GM23248 (cell line): Measurements from ENCODE around the gene RABEP2. TPM values are rescaled to one million over a fixed set of nuclear protein-coding genes. Genes with fewer than 3 reads are reported as not detected.

ENCODE experiments used
- DNase-seq: peaks from one replicate; pipeline ENCODE4 v3.0.0-alpha.2; 2015
- H2AFZ ChIP-seq: fragments of 200-600 bp; sonication (generic); 2 replicates; pipeline ENCODE4 v1.6.1; 2016; ENCODE audit warnings: antibody characterized with exemption
- H3F3A ChIP-seq: fragments of 200-600 bp; sonication (generic); 2 replicates; pipeline ENCODE4 v1.6.1; 2016; ENCODE audit warnings: mild to moderate bottlenecking, antibody characterized with exemption, mixed run types; ENCODE audit not compliant: insufficient read depth
- H3K27ac ChIP-seq: fragments of 200-600 bp; sonication (generic); 2 replicates; pipeline ENCODE4 v1.5.1; 2016; ENCODE audit warnings: mild to moderate bottlenecking
- H3K27me3 ChIP-seq: fragments of 200-600 bp; sonication (generic); replicated peaks from 2 replicates; pipeline ENCODE4 v1.6.1; 2016; ENCODE audit warnings: mild to moderate bottlenecking; ENCODE audit not compliant: insufficient read depth
- H3K36me3 ChIP-seq: fragments of 200-600 bp; sonication (generic); 2 replicates; pipeline ENCODE4 v1.6.1; 2016; ENCODE audit warnings: low read depth, mild to moderate bottlenecking
- H3K4me1 ChIP-seq: fragments of 200-600 bp; sonication (generic); 2 replicates; pipeline ENCODE4 v1.6.1; 2016; ENCODE audit warnings: mild to moderate bottlenecking; ENCODE audit not compliant: insufficient read depth
- H3K4me2 ChIP-seq: fragments of 200-600 bp; sonication (generic); one replicate; pipeline ENCODE4 v1.6.1; 2016; ENCODE audit warnings: mild to moderate bottlenecking; ENCODE audit not compliant: unreplicated experiment
- H3K4me3 ChIP-seq: fragments of 200-600 bp; sonication (generic); 2 replicates; pipeline ENCODE4 v1.5.1; 2016; ENCODE audit warnings: mild to moderate bottlenecking
- H3K79me2 ChIP-seq: fragments of 200-600 bp; sonication (generic); 2 replicates; pipeline ENCODE4 v1.6.1; 2016; ENCODE audit warnings: mild to moderate bottlenecking; ENCODE audit not compliant: insufficient read depth
- H3K9ac ChIP-seq: fragments of 200-600 bp; sonication (generic); 2 replicates; pipeline ENCODE4 v1.6.1; 2016; ENCODE audit warnings: mild to moderate bottlenecking
- H3K9me2 ChIP-seq: fragments of 200-600 bp; sonication (generic); 2 replicates; pipeline ENCODE4 v1.6.1; 2016; ENCODE audit warnings: mixed run types, mild to moderate bottlenecking, moderate library complexity; ENCODE audit not compliant: insufficient read depth
- H3K9me3 ChIP-seq: fragments of 200-600 bp; sonication (generic); one replicate; pipeline ENCODE4 v1.6.1; 2017; ENCODE audit warnings: low read depth
- H4K20me1 ChIP-seq: fragments of 200-600 bp; sonication (generic); 2 replicates; pipeline ENCODE4 v1.6.0; 2016; ENCODE audit not compliant: insufficient read depth
- EZH2 ChIP-seq: fragments of 200-600 bp; sonication (generic); IDR thresholded peaks from 2 replicates; pipeline ENCODE4 v1.6.1; 2018; ENCODE audit warnings: antibody characterized with exemption, mild to moderate bottlenecking; ENCODE audit not compliant: insufficient read depth, poor library complexity, severe bottlenecking
- EZH2phosphoT487 ChIP-seq: fragments of 200-600 bp; sonication (generic); IDR thresholded peaks from 2 replicates; pipeline ENCODE4 v1.6.1; 2018; ENCODE audit warnings: antibody characterized with exemption, moderate library complexity, mild to moderate bottlenecking, low read depth; ENCODE audit not compliant: insufficient read depth
- WGBS, 2 experiments: methylation state at CpG; one replicate each; pipeline ENCODE4 v1.1.6; 2015 to 2017; ENCODE audit warnings: low lambda C conversion rate in 2 of 2, low coverage in 1 of 2; ENCODE audit errors: missing lambda C conversion rate in 2 of 2; 5-methylcytosine and 5-hydroxymethylcytosine counted together
- in situ Hi-C: fragments of 300-500 bp; cut with MboI; formaldehyde crosslinking; loops from 2 replicates; pipeline ENCODE4 v1.15.0; 2020
- polyA plus RNA-seq: library from polyadenylated mRNA; unstranded; fragments of >200 nt; fragmentation: Nextera tagmentation; extraction: Ambion mirVana; gene quantifications from 2 replicates; pipeline ENCODE4 v1.2.1, GENCODE V29; 2016
- total RNA-seq: library from RNA; depleted of rRNA; stranded (reverse); fragments of >200 nt; shearing (Covaris generic); gene quantifications from 2 replicates; pipeline ENCODE4 v1.2.3, GENCODE V29; 2014

RABEP2 gene
- total and polyA plus RNA-seq, 2 experiments from 2014 or later: 14.0 to 53.4 TPM

DNA sequence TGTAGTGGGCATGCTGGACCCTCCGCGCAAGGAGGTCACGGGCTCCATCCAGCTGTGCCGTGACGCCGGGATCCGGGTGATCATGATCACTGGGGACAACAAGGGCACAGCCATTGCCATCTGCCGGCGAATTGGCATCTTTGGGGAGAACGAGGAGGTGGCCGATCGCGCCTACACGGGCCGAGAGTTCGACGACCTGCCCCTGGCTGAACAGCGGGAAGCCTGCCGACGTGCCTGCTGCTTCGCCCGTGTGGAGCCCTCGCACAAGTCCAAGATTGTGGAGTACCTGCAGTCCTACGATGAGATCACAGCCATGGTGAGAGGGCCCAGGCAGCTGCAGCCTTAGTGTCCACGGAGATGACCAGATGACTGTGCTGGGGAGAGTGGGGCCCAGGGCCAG is 24.4 kb downstream of the RABEP2 start:
- no peak overlapping the region for H3K9ac ChIP-seq
- H3K9me2 ChIP-seq: no peaks in the 10 kb centered on the region
- H3K36me3 ChIP-seq: no peaks in the 10 kb centered on the region
- H3K4me1 ChIP-seq: no peaks in the 10 kb centered on the region
- H3K4me2 ChIP-seq: no peak overlapping the region
- in situ Hi-C loops: no loop called here
- no peak overlapping the region for H3K27ac ChIP-seq
- no peak for DNase-seq
- no peaks in the 10 kb centered on the region for H4K20me1 ChIP-seq
- H3K79me2 ChIP-seq: no peaks in the 10 kb centered on the region
- no peaks in the 10 kb centered on the region for H3K27me3 ChIP-seq
- no peaks in the 10 kb centered on the region for H3K9me3 ChIP-seq
- TF ChIP-seq EZH2 (no peak), EZH2phosphoT487 (no peak)
- no peaks in the 10 kb centered on the region for H3F3A ChIP-seq
- 90 to 91% methylated on average over 22 to 25 of the region's 25 CpGs for WGBS, 2 experiments
- no peak overlapping the region for H2AFZ ChIP-seq
- no peak overlapping the region for H3K4me3 ChIP-seq

DNA sequence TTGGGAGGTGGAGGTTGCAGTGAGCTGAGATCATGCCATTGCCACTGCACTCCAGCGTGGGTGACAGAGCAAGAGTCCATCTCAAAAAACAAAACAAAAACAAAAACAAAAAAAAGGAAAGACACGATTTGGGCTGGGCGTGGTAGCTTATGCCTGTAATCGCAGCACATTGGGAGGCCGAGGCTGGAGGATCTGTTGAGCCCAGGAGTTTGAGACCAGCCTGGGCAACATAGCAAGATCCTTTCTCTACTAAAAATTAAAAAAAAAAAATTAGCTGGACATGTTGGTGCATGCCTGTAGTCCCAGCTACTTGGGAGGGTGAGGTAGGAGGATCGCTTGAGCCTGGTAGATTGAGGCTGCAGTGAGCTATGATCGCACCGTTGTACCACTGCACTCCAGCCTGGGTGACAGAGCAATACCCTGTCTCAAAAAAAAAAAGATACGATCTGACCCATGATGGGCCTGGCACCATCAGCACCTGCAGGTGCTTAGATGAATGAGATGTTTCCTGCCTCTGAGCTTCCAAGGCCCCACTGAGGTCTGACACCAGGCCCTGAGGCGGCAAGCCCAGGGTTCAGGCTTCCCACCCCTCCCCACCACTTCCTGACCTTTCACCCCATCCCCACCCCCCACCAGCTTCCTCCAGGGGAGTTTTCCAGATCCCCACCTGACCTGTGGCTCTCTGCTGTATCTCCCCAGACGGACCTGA is 25.0 kb downstream of the RABEP2 start:
- H3K9me2 ChIP-seq: no peaks in the 10 kb centered on the region
- H3K4me3 ChIP-seq: no peak overlapping the region
- no peaks in the 10 kb centered on the region for H4K20me1 ChIP-seq
- no peaks in the 10 kb centered on the region for H3K4me1 ChIP-seq
- no peaks in the 10 kb centered on the region for H3K36me3 ChIP-seq
- DNase-seq: no peak
- no peak overlapping the region for H3K9ac ChIP-seq
- no peaks in the 10 kb centered on the region for H3K79me2 ChIP-seq
- no peaks in the 10 kb centered on the region for H3F3A ChIP-seq
- H3K27ac ChIP-seq: no peak overlapping the region
- H3K27me3 ChIP-seq: no peaks in the 10 kb centered on the region
- H3K9me3 ChIP-seq: no peaks in the 10 kb centered on the region
- 90 to 97% methylated on average over 9 to 11 of the region's 11 CpGs for WGBS, 2 experiments
- no peak overlapping the region for H2AFZ ChIP-seq
- TF ChIP-seq EZH2 (no peak), EZH2phosphoT487 (no peak)
- no peak overlapping the region for H3K4me2 ChIP-seq
- in situ Hi-C loops: no loop called here

- Histone ChIP-seq H3K4me3 (no peak overlapping the region), H3K4me2 (no peak overlapping the region), H3K79me2 (no peaks in the 10 kb centered on the region), H3K9ac (no peak overlapping the region), H2AFZ (no peak overlapping the region), H3K27ac (no peak overlapping the region), H4K20me1 (no peaks in the 10 kb centered on the region), H3K9me2 (no peaks in the 10 kb centered on the region), H3K9me3 (no peaks in the 10 kb centered on the region), H3F3A (no peaks in the 10 kb centered on the region), H3K36me3 (no peaks in the 10 kb centered on the region), H3K4me1 (no peaks in the 10 kb centered on the region), H3K27me3 (no peaks in the 10 kb centered on the region)
- WGBS, 2 experiments: 80 to 83% methylated on average over 4 of the region's 4 CpGs
- TF ChIP-seq EZH2phosphoT487 (no peak), EZH2 (no peak)
- no peak for DNase-seq
- in situ Hi-C loops: no loop called here
Observed at GRCh38 chr16:28898942-28899341, 26.1 kb downstream of the RABEP2 start.

DNA sequence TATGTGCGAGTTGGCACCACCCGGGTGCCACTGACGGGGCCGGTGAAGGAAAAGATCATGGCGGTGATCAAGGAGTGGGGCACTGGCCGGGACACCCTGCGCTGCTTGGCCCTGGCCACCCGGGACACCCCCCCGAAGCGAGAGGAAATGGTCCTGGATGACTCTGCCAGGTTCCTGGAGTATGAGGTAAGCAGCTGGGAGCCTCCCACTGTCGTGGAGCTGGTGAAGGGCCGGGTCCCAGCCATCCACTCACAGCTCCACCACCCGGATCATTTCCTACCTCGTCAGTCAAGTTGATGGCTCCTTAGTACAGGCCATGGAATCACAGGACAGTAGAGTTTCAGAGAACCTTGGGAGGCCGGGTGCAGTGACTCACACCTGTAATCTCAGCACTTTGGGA is 26.8 kb downstream of the RABEP2 start:
- in situ Hi-C loops: no loop called here
- 91 to 93% methylated on average over 15 of the region's 15 CpGs for whole genome bisulfite sequencing, 2 experiments
- no peaks in the 10 kb centered on the region for H3K9me2 ChIP-seq

More for the DNA sequence above, 26.8 kb downstream of the RABEP2 start:
- Histone ChIP-seq H2AFZ (no peak overlapping the region), H3K9me3 (no peaks in the 10 kb centered on the region), H3K36me3 (no peaks in the 10 kb centered on the region), H3K27ac (no peak overlapping the region), H3K4me3 (no peak overlapping the region), H3F3A (no peaks in the 10 kb centered on the region), H3K79me2 (no peaks in the 10 kb centered on the region), H3K4me1 (no peaks in the 10 kb centered on the region), H4K20me1 (no peaks in the 10 kb centered on the region), H3K4me2 (no peak overlapping the region), H3K9ac (no peak overlapping the region), H3K27me3 (no peaks in the 10 kb centered on the region)
- TF ChIP-seq EZH2: no peak
- TF ChIP-seq EZH2phosphoT487: no peak
- no peak for DNase-seq
